Muscle layer of duodenum (tissue), 2 donors: Measurements from ENCODE around the gene TRPC4.

Source experiments
- H3K27ac ChIP-seq: one replicate; pipeline ENCODE4 v1.7.0; 2013; ENCODE audit warnings: mild to moderate bottlenecking, low read length
- H3K27me3 ChIP-seq: one replicate; pipeline ENCODE4 v1.7.0; 2013; ENCODE audit warnings: low read depth, mild to moderate bottlenecking, control low read depth, low read length
- H3K36me3 ChIP-seq, 2 donors: one replicate each; pipeline ENCODE4 v1.7.0; 2013; ENCODE audit warnings: low read length in 2 of 2, control low read depth in 1 of 2, mild to moderate bottlenecking in 1 of 2; ENCODE audit not compliant: insufficient read depth in 2 of 2, control insufficient read depth in 1 of 2
- H3K4me1 ChIP-seq, 2 donors: one replicate each; pipeline ENCODE4 v1.7.0; 2013; ENCODE audit warnings: low read length in 2 of 2, mild to moderate bottlenecking in 2 of 2, control low read depth in 1 of 2, moderate library complexity in 1 of 2; ENCODE audit not compliant: insufficient read depth in 2 of 2, control insufficient read depth in 1 of 2
- H3K4me3 ChIP-seq, 2 donors: one replicate each; pipeline ENCODE4 v1.7.0; 2013; ENCODE audit warnings: low read length in 2 of 2, low read depth in 1 of 2, mild to moderate bottlenecking in 1 of 2
- H3K9me3 ChIP-seq, 2 donors: one replicate each; pipeline ENCODE4 v1.7.0; 2013; ENCODE audit warnings: low read length in 2 of 2, control low read depth in 1 of 2, mild to moderate bottlenecking in 1 of 2; ENCODE audit not compliant: control insufficient read depth in 1 of 2
- donor health status: healthy.

The TRPC4 gene

GRCh38 chr13:37869756-37870488 lies at the start of gene TRPC4:
Gene TRPC4 (minus strand): TSS chr13:37869772. CDS start chr13:37783333, 86,439 bp downstream.
- Histone ChIP-seq H3K9me3 (no peaks in the 10 kb centered on the region), H3K36me3 (no peaks in the 10 kb centered on the region), H3K4me1 (peaks cover 0 to 14% of the 10 kb centered on the region in 2 donors), H3K27ac (no peak within 1 kb of the TSS), H3K4me3 (peak within 1 kb of the TSS; percentile 52 to 88), H3K27me3 (peaks cover 11% of the 10 kb centered on the region)

DNA sequence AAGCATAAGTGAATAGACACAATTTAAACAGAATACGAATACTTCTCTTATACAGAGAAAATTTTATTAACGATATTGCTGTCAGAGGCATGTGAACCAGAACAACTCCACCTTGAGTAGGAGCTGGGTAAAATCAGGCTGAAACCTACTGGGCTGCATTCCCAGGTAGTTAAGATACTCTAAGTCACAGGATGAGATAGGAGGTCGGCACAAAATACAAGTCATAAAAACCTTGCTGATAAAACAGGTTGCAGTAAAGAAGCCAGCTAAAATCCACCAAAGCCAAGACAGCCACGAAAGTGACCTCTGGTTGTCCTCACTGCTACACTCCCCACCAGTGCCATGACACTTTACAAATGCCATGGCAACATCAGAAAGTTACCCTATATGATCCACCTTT lies 49.2 kb upstream of the TRPC4 start:
- Histone ChIP-seq H3K27ac (no peak overlapping the region), H3K9me3 (no peaks in the 10 kb centered on the region), H3K4me1 (no peaks in the 10 kb centered on the region), H3K36me3 (no peaks in the 10 kb centered on the region), H3K27me3 (no peaks in the 10 kb centered on the region), H3K4me3 (peak overlapping the region in 1 of 2 donors; percentile 24)

DNA sequence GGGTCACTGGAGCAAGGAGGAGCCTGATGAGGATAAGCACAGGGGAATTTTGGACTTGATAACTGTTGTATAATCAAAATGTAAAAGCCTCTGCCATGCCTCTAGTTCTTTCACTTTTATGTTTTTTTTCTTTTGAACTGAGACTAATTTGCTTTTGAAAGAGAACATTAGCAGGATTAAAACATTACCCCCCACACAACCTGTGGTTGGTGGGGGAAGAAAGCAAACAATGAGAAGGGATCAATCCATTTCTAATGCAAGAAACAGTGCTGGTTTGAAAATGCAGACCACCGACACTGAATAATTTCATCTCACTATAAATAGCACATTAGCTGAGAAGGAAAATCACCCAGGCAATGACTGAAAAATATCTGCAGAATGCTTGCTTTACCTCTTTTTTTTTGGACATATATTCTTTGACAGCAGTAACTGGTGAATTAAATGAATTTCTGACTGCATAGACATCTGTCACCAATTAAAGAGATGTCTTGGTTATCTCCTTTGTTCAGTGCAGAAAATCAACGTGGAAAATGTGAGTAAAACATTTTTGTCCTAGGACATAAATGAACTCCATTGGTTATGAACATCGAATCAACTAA lies 48.6 kb upstream of the TRPC4 start:
- Histone ChIP-seq H3K27me3 (no peaks in the 10 kb centered on the region), H3K9me3 (no peaks in the 10 kb centered on the region), H3K27ac (no peak overlapping the region), H3K36me3 (no peaks in the 10 kb centered on the region), H3K4me3 (peak overlapping the region in 1 of 2 donors; percentile 3), H3K4me1 (no peaks in the 10 kb centered on the region)

DNA sequence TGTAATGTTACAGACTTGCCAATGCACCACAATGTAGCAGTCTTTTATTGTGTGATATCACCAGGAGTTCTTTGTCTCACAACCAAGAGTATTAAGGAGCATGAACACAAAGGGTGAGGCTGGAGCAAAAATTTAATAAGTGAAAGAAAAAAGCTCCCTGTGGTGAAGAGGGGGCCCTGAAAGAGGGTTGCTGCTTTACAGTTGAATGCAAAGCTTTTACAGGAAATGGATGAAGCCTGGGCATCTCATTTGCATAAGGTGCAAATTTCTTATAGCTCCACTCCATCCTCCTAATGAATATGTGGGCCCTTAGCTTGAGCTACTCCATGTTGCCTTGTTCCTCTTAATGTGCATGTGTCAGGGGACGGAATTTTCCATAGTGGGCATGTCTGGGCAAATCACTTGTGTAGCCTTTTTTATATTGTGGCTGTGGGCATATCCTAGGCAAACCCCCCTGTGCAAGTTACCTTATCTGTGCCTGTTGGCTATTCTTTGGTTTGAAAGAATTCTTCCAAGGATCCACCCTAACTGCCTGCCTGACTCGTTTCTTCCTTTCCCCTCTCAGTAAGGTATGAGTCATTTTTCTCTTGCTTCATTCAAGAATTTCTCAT lies 45.3 kb upstream of the TRPC4 start:
- no peaks in the 10 kb centered on the region for H3K4me1 ChIP-seq
- H3K27me3 ChIP-seq = no peaks in the 10 kb centered on the region
- no peak overlapping the region for H3K27ac ChIP-seq
- H3K4me3 ChIP-seq = no peak overlapping the region
- no peaks in the 10 kb centered on the region for H3K9me3 ChIP-seq
- no peaks in the 10 kb centered on the region for H3K36me3 ChIP-seq

- no peaks in the 10 kb centered on the region for H3K36me3 ChIP-seq
- no peak overlapping the region for H3K27ac ChIP-seq
- no peaks in the 10 kb centered on the region for H3K27me3 ChIP-seq
- no peak overlapping the region for H3K4me3 ChIP-seq
- no peaks in the 10 kb centered on the region for H3K9me3 ChIP-seq
- no peaks in the 10 kb centered on the region for H3K4me1 ChIP-seq
Measured at GRCh38 chr13:37910790-37911189, 41.2 kb upstream of the TRPC4 start.

DNA sequence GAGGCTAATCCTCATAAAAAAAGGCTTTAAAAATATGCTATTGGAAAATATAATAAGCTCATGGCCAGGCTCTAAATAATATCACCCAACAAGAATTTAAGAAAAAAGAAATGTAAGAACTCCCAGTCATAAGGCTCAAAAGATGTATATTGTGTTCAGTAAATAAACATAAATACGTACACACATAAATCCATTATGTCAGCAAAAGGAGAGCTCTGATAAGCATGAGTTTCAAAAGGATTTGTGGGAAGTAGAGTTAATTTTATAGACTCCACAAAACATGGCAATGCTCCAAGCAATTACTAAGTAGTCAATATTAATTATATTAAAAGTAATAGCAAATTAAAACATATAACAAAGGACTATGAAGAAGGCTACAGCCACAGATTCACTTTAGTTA lies 37.3 kb upstream of the TRPC4 start:
- no peaks in the 10 kb centered on the region for H3K9me3 ChIP-seq
- H3K4me1 ChIP-seq = no peaks in the 10 kb centered on the region
- no peaks in the 10 kb centered on the region for H3K36me3 ChIP-seq
- no peaks in the 10 kb centered on the region for H3K27me3 ChIP-seq
- no peak overlapping the region for H3K4me3 ChIP-seq
- no peak overlapping the region for H3K27ac ChIP-seq

- Histone ChIP-seq H3K9me3 (no peaks in the 10 kb centered on the region), H3K27ac (no peak overlapping the region)
Measured at GRCh38 chr13:37905736-37906135, 36.2 kb upstream of the TRPC4 start.

DNA sequence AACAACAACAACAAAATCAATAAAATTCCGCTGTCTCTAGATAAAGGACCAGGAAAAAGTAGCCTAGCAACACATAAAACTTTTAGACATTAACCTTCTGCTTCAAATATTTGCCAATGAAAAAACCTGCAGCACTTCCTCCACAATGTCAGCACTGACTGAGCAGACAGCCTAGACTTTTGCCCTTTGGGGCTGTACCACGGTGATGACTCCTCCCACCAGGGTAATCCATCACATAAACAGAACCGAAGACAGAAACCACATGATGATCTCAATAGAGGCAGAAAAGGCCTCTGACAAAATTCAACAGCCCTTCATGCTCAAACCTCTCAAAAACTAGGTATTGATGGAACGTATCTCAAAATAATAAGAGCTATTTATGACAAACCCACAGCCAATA lies 30.2 kb upstream of the TRPC4 start:
- Histone ChIP-seq H3K27ac (no peak overlapping the region), H3K9me3 (no peaks in the 10 kb centered on the region), H3K36me3 (no peaks in the 10 kb centered on the region), H3K4me3 (no peak overlapping the region), H3K4me1 (no peaks in the 10 kb centered on the region), H3K27me3 (no peaks in the 10 kb centered on the region)

More at GRCh38 chr13:37905736-37906135, 36.2 kb upstream of the TRPC4 start:
- no peaks in the 10 kb centered on the region for H3K36me3 ChIP-seq
- H3K27me3 ChIP-seq = no peaks in the 10 kb centered on the region
- no peaks in the 10 kb centered on the region for H3K4me1 ChIP-seq
- H3K4me3 ChIP-seq = no peak overlapping the region

- no peaks in the 10 kb centered on the region for H3K36me3 ChIP-seq
- no peaks in the 10 kb centered on the region for H3K9me3 ChIP-seq
- no peak overlapping the region for H3K4me3 ChIP-seq
- H3K4me1 ChIP-seq = no peaks in the 10 kb centered on the region
- H3K27ac ChIP-seq = no peak overlapping the region
- H3K27me3 ChIP-seq = no peaks in the 10 kb centered on the region
Measured at GRCh38 chr13:37893321-37893720, 23.7 kb upstream of the TRPC4 start.

- Histone ChIP-seq H3K9me3 (no peaks in the 10 kb centered on the region), H3K4me3 (no peak overlapping the region), H3K27me3 (no peaks in the 10 kb centered on the region), H3K36me3 (no peaks in the 10 kb centered on the region), H3K27ac (no peak overlapping the region), H3K4me1 (no peaks in the 10 kb centered on the region)
Measured at GRCh38 chr13:37889820-37890219, 20.2 kb upstream of the TRPC4 start.

- no peak overlapping the region for H3K4me3 ChIP-seq
- H3K9me3 ChIP-seq = no peaks in the 10 kb centered on the region
- no peaks in the 10 kb centered on the region for H3K4me1 ChIP-seq
- H3K36me3 ChIP-seq = no peaks in the 10 kb centered on the region
- H3K27me3 ChIP-seq = no peaks in the 10 kb centered on the region
- no peak overlapping the region for H3K27ac ChIP-seq
Measured at GRCh38 chr13:37889102-37889501, 19.5 kb upstream of the TRPC4 start.
